ENCODE data around the gene DSCAM.

DSCAM gene

DNA sequence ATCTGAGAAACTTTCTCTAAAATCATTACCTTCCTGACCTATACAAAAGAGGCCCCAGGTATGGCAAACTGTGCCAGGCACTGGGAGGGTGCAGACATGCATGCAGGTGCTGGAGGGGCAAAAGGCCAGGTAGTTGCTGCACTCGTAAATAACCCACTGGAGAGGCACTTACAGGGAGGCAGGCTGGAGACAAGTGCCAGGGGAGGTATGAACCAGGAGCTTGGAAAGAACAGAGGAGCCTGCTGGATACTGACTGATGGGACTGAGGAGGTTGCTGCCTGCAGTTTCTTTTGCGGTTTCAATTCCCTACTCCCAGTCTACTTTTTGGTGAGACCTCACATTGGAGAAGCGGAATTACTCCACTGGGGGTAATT lies 113.9 kb downstream of the DSCAM start:
- no peak for DNase-seq (ENCODE audit: low read depth)
- TF ChIP-seq, protein P1, sequence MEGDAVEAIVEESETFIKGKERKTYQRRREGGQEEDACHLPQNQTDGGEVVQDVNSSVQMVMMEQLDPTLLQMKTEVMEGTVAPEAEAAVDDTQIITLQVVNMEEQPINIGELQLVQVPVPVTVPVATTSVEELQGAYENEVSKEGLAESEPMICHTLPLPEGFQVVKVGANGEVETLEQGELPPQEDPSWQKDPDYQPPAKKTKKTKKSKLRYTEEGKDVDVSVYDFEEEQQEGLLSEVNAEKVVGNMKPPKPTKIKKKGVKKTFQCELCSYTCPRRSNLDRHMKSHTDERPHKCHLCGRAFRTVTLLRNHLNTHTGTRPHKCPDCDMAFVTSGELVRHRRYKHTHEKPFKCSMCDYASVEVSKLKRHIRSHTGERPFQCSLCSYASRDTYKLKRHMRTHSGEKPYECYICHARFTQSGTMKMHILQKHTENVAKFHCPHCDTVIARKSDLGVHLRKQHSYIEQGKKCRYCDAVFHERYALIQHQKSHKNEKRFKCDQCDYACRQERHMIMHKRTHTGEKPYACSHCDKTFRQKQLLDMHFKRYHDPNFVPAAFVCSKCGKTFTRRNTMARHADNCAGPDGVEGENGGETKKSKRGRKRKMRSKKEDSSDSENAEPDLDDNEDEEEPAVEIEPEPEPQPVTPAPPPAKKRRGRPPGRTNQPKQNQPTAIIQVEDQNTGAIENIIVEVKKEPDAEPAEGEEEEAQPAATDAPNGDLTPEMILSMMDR (IDR thresholded peaks at IDR 0.05; ENCODE audit: low read length, missing control alignments), result no peak
- H3K4me3 ChIP-seq (replicated peaks; ENCODE audit: low read depth, low read length), result no peak overlapping the region

- TF ChIP-seq, protein P1 (IDR thresholded peaks at IDR 0.05; ENCODE audit: low read length, missing control alignments), result no peak
- DNase-seq (ENCODE audit: low read depth), result no peak
- H3K4me3 ChIP-seq (replicated peaks; ENCODE audit: low read depth, low read length), result no peak overlapping the region
These were observed 114.5 kb downstream of the DSCAM start for GRCh38 chr21:40732253-40733023.

DNA sequence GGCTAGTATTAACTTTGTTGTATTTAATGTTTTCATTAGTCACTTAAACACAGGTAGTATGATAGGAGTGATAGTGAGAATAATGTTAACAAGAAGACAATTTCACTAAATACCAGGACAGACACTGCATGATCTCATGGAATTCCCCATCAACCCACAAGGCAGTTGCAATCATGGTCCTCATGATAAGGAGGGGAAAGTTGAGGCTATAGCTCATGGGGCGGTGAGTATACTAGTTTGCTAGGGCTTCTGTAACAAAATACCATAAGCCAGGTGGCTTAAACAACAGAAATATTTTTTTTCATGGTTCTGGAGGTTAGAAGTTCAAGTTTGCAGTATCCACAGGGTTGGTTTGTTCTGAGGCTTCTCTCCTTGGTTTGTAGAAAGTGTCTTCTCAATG lies 115.8 kb downstream of the DSCAM start:
- no peak overlapping the region for H3K4me3 ChIP-seq (replicated peaks; ENCODE audit: low read depth, low read length)
- no peak for DNase-seq (ENCODE audit: low read depth)
- TF ChIP-seq, protein P1 (IDR thresholded peaks at IDR 0.05; ENCODE audit: low read length, missing control alignments), result no peak

GRCh38 chr21:40730426-40730800 lies 116.5 kb downstream of the DSCAM start:
- TF ChIP-seq, protein P1 (IDR thresholded peaks at IDR 0.05; ENCODE audit: low read length, missing control alignments), result no peak
- DNase-seq (ENCODE audit: low read depth), result no peak

DNA sequence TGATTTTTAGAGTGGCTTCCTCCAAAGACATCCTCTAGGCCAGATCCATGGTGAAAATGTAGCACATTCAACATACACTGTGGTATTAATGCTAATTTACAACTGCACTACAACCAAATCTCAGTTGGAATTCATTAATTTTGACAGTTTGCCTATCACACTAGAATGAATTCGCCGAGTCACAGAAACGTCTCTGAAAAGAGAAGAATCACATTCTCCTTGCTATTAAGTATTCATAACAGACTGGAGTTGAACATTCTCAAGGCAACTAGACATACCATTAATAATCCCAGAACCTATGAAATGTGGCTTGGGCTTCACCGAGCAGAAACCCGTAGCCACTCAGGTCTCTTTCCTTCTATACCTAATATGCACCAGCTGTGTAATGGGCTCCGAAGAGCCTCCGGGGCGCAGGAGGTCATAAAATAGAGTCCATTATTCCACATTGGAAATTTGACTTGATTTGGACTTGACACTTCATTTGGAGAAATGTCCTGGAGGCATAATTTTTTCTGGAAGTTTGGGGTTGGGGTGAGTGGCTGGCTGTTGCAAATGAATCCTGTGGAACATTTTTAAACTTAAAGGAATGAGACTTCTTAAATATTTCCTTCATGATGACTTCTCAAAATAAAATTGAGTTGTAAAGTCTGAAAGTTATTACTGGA lies 117.1 kb downstream of the DSCAM start:
- no peak overlapping the region for H3K4me3 ChIP-seq (replicated peaks; ENCODE audit: low read depth, low read length)
- no peak for DNase-seq (ENCODE audit: low read depth)
- TF ChIP-seq, protein P1 (IDR thresholded peaks at IDR 0.05; ENCODE audit: low read length, missing control alignments), result no peak

More at GRCh38 chr21:40730426-40730800, 116.5 kb downstream of the DSCAM start:
- H3K4me3 ChIP-seq (replicated peaks; ENCODE audit: low read depth, low read length), result no peak overlapping the region

DNA sequence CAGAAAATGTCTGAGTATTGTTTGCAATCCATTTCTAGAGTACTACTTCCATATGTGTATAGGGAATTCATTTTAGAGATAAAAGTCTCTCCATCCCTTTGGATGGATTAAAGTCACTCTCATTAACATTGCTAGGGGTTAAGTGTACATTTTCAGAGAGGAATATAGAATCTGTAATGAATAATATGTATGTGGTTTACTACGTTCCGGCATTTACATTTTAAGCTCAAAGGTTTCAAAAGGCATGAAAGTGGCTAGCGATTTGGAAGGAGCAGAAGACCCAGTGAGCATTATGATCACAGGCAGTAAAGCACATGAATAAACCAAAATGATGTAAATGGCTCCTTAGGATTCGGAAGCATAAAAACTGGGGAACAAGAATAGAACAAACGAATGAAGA lies 123.0 kb downstream of the DSCAM start:
- no peak for DNase-seq (ENCODE audit: low read depth)
- TF ChIP-seq, protein P1 (IDR thresholded peaks at IDR 0.05; ENCODE audit: low read length, missing control alignments), result no peak
- no peak overlapping the region for H3K4me3 ChIP-seq (replicated peaks; ENCODE audit: low read depth, low read length)
